ENCODE results near the gene KCNG2. TPM values are rescaled to one million over a fixed set of nuclear protein-coding genes. Genes with fewer than 3 reads are reported as not detected.
A peak's percentile ranks its signal among the peaks of the same experiment; 100 is the strongest.

The KCNG2 gene
- total and polyA plus RNA-seq, 4 donors, result 0.23 to 1.1 TPM; not detected in 2

DNA sequence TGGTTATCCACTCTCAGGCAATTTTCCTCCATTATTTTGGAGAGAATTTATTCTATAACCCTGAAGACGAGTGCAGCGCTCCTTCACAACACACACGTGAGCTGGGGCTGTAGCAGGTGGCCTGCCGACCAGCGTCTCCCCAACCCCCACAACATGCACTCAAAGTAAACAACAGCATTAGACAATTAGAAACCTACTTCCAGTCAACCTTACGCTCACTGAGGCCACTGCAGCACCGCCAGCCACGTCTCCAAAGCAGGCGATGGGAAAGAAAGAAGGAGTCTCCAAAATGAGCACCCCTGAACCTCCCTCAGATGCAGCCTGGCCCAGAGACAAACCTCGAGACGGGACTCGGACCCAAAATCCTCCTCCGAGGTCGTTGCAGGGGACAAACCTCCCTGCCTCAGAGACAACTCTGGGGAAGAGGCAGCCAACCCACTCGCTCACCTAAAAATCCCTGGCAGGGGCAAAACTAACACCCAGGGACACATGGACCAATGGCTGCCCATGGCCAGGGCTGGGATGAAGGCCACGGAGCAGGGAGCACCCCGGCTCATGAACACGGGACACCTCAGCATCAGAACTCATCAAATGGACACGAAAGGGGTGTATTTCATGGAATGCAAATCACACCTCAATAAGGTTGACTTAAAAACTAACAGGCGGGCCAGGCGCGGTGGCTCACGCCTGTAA is 151.1 kb downstream of the KCNG2 start:
- intact Hi-C loops (cut with DNase I), result no loop called here
- Histone ChIP-seq H3K9me3 (ENCODE audit: control insufficient read depth, low read length) (no peaks in the 10 kb centered on the region), H3K4me1 (ENCODE audit: control insufficient read depth in 1 of 2, insufficient read depth in 2 of 2, low read length in 2 of 2) (peaks cover 0 to 3% of the 10 kb centered on the region in 2 donors), H3K4me3 (ENCODE audit: low read length in 2 of 2) (no peak overlapping the region), H3K36me3 (ENCODE audit: control insufficient read depth in 1 of 2, insufficient read depth in 2 of 2, low read length in 1 of 2) (no peaks in the 10 kb centered on the region), H3K27ac (ENCODE audit: low read depth in 1 of 2, low read length in 2 of 2) (no peak overlapping the region), H3K27me3 (ENCODE audit: control insufficient read depth in 1 of 2, insufficient read depth in 2 of 2, low read length in 1 of 2) (no peaks in the 10 kb centered on the region)
- WGBS, 2 donors, result 92% methylated on average over 23 of the region's 23 CpGs
- ATAC-seq (ENCODE audit: low FRiP score), result no peak
- peak; percentile 20 to 60 for DNase-seq

Other genes starting within 250 kb of the KCNG2 start
- 10 to 100 TPM; 18.5 to 19.8 TPM for gene CTDP1, start 118.1 kb upstream of the KCNG2 start, total RNA-seq
- gene CTDP1, start 118.1 kb upstream of the KCNG2 start, polyA plus RNA-seq, result 10 to 100 TPM in 1 of 2 donors, 1 to 10 TPM in 1; 7.0 to 14.9 TPM
- 10 to 100 TPM; 40.1 to 47.7 TPM for gene SLC66A2, start 153.7 kb downstream of the KCNG2 start, total RNA-seq
- gene SLC66A2, start 153.7 kb downstream of the KCNG2 start, polyA plus RNA-seq, result 10 to 100 TPM; 12.9 to 48.8 TPM
- 10 to 100 TPM in 1 of 2 donors, 1 to 10 TPM in 1; 7.9 to 13.0 TPM for gene HSBP1L1, start 166.7 kb downstream of the KCNG2 start, total RNA-seq
- gene HSBP1L1, start 166.7 kb downstream of the KCNG2 start, polyA plus RNA-seq, result 10 to 100 TPM in 1 of 2 donors, 1 to 10 TPM in 1; 5.1 to 11.3 TPM
- 10 to 100 TPM; 71.7 to 72.0 TPM for gene TXNL4A, start 190.6 kb downstream of the KCNG2 start, total RNA-seq
- 100 to 1,000 TPM in 1 of 2 donors, 10 to 100 TPM in 1; 69.5 to 109 TPM for gene TXNL4A, start 190.6 kb downstream of the KCNG2 start, polyA plus RNA-seq
- gene RBFA, start 236.5 kb downstream of the KCNG2 start, total RNA-seq, result 10 to 100 TPM; 18.1 to 22.8 TPM
- gene RBFA, start 236.5 kb downstream of the KCNG2 start, polyA plus RNA-seq, result 10 to 100 TPM; 22.2 to 32.6 TPM

Measured in aorta (tissue), 5 donors.